ENCODE measurements around the gene UGT1A10. TPM values are rescaled to one million over a fixed set of nuclear protein-coding genes. Genes with fewer than 3 reads are reported as not detected.

UGT1A10 gene
- total RNA-seq, 1 experiment from 2014 or later: not detected

DNA sequence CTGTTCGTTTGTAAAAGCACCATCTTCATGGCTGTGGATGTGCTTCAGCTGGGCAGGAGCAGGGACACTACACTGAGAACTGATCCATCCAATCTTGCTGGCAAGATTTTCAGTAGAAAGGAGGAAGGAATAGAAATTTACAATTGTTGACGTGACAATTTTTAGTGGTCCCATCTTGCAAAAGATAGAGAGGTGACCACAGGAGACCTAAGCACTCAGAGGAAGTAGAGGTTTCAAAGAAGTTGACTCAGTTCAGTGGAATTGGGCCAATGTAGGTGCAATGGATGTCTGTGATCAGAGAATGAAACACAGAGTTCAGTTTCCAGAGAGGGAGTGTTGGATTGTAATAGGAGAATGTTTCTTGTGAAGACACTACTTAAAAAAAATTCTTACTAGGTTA is 77.9 kb downstream of the UGT1A10 start:
- TF ChIP-seq EGR1 (IDR thresholded peaks at IDR 0.05; ENCODE audit: low read depth) (no peak), ZFX (IDR thresholded peaks at IDR 0.05) (no peak), RAD21 (IDR thresholded peaks at IDR 0.05; ENCODE audit: low read depth) (no peak), FOSL1 (IDR thresholded peaks at IDR 0.05; ENCODE audit: low read depth) (no peak)
- H3K4me3 ChIP-seq (replicated peaks in 1 of 2; ENCODE audit: low read depth in 1 of 2, low read length in 2 of 2): no peak overlapping the region
- no peaks in the 10 kb centered on the region for H3K36me3 ChIP-seq (ENCODE audit: control insufficient read depth in 1 of 2, insufficient read depth in 2 of 2, low read length in 2 of 2)
- POLR2A ChIA-PET: no interaction called here
- DNase-seq (ENCODE audit: low read depth, low spot score) (no peak), ATAC-seq (no peak)
- BruUV-seq (replicated peaks): no TSS peak
- CTCF ChIA-PET: no interaction called here
- RAD21 ChIA-PET (ENCODE audit: low non-redundant PET in 1 of 2, low total read pairs in 2 of 2, uncharacterized antibody in 2 of 2, unreplicated experiment in 2 of 2): no interaction called here
- H3K9me3 ChIP-seq (ENCODE audit: control insufficient read depth in 1 of 2, insufficient read depth in 1 of 2, low read depth in 1 of 2, low read length in 2 of 2): no peaks in the 10 kb centered on the region
- no peak overlapping the region for H3K4me2 ChIP-seq (ENCODE audit: low read length)
- peaks cover 14% of the 10 kb centered on the region; the same call in 1 of the 2 replicates for H3K27me3 ChIP-seq (ENCODE audit: insufficient read depth, low read length)
- no peak overlapping the region for H3K9ac ChIP-seq (ENCODE audit: low read length)
- no peak overlapping the region for H3K27ac ChIP-seq (ENCODE audit: low read depth, low read length)
- no peaks in the 10 kb centered on the region for H3K4me1 ChIP-seq (ENCODE audit: control insufficient read depth in 1 of 2, insufficient read depth in 2 of 2, low read length in 2 of 2)
- intact Hi-C loops (cut with micrococcal nuclease): no loop called here
- H2AFZ ChIP-seq (ENCODE audit: low read depth, low read length, poor library complexity, severe bottlenecking): no peak overlapping the region
- H3K79me2 ChIP-seq (ENCODE audit: insufficient read depth, low read length): no peaks in the 10 kb centered on the region
- H4K20me1 ChIP-seq (ENCODE audit: insufficient read depth): no peaks in the 10 kb centered on the region
- no peaks in the 10 kb centered on the region for H3K9me2 ChIP-seq (ENCODE audit: insufficient read depth)

DNA sequence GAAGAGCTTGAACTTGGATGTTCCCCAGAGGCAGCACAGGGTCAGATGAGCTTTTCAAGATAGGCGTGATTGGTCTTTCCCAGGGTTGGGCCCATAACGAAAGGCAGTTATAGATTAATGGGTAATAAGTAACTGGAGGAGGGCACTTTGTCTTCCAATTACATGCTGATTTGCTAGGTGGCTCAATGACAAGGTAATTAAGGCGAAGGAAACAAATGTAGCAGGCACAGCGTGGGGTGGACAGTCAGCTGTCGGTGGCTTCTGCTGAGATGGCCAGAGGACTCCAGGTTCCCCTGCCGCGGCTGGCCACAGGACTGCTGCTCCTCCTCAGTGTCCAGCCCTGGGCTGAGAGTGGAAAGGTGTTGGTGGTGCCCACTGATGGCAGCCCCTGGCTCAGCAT is 82.3 kb downstream of the UGT1A10 start, which contains the start of gene UGT1A4:
Gene UGT1A4 (plus strand): TSS at position 185 of the 400 bp plus-strand sequence. CDS start 85 bp downstream, at position 270.
- Histone ChIP-seq H3K9me2 (ENCODE audit: insufficient read depth) (no peaks in the 10 kb centered on the region), H4K20me1 (ENCODE audit: insufficient read depth) (no peaks in the 10 kb centered on the region), H3K36me3 (ENCODE audit: control insufficient read depth in 1 of 2, insufficient read depth in 2 of 2, low read length in 2 of 2) (no peaks in the 10 kb centered on the region), H3K9ac (ENCODE audit: low read length) (no peak within 1 kb of the TSS), H3K27me3 (ENCODE audit: insufficient read depth, low read length) (peaks cover 14% of the 10 kb centered on the region; the same call in 1 of the 2 replicates), H3K4me3 (replicated peaks in 1 of 2; ENCODE audit: low read depth in 1 of 2, low read length in 2 of 2) (no peak within 1 kb of the TSS), H3K4me2 (ENCODE audit: low read length) (no peak within 1 kb of the TSS), H2AFZ (ENCODE audit: low read depth, low read length, poor library complexity, severe bottlenecking) (no peak within 1 kb of the TSS), H3K9me3 (ENCODE audit: control insufficient read depth in 1 of 2, insufficient read depth in 1 of 2, low read depth in 1 of 2, low read length in 2 of 2) (no peaks in the 10 kb centered on the region), H3K27ac (ENCODE audit: low read depth, low read length) (no peak within 1 kb of the TSS), H3K4me1 (ENCODE audit: control insufficient read depth in 1 of 2, insufficient read depth in 2 of 2, low read length in 2 of 2) (no peaks in the 10 kb centered on the region), H3K79me2 (ENCODE audit: insufficient read depth, low read length) (no peaks in the 10 kb centered on the region)
- POLR2A ChIA-PET: no interaction called here
- no TSS peak for BruUV-seq (replicated peaks)
- intact Hi-C loops (cut with micrococcal nuclease): no loop called here
- CTCF ChIA-PET: no interaction called here
- ATAC-seq (no peak), DNase-seq (ENCODE audit: low read depth, low spot score) (no peak)
- TF ChIP-seq EZH2phosphoT487 (IDR thresholded peaks at IDR 0.05; ENCODE audit: borderline replicate concordance): no peak
- TF ChIP-seq SRF (IDR thresholded peaks at IDR 0.05; ENCODE audit: low read depth): no peak
- TF ChIP-seq, protein P1, sequence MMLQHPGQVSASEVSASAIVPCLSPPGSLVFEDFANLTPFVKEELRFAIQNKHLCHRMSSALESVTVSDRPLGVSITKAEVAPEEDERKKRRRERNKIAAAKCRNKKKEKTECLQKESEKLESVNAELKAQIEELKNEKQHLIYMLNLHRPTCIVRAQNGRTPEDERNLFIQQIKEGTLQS (IDR thresholded peaks at IDR 0.05): no peak
- TF ChIP-seq SP1 (IDR thresholded peaks at IDR 0.05; ENCODE audit: low read depth): no peak
- TF ChIP-seq EGR1 (IDR thresholded peaks at IDR 0.05; ENCODE audit: low read depth): no peak
- TF ChIP-seq EZH2 (IDR thresholded peaks at IDR 0.05): no peak
- TF ChIP-seq FOSL1 (IDR thresholded peaks at IDR 0.05; ENCODE audit: low read depth): no peak
- TF ChIP-seq RAD21 (IDR thresholded peaks at IDR 0.05; ENCODE audit: low read depth): no peak
- TF ChIP-seq ZFX (IDR thresholded peaks at IDR 0.05): no peak
- TF ChIP-seq, protein P2, sequence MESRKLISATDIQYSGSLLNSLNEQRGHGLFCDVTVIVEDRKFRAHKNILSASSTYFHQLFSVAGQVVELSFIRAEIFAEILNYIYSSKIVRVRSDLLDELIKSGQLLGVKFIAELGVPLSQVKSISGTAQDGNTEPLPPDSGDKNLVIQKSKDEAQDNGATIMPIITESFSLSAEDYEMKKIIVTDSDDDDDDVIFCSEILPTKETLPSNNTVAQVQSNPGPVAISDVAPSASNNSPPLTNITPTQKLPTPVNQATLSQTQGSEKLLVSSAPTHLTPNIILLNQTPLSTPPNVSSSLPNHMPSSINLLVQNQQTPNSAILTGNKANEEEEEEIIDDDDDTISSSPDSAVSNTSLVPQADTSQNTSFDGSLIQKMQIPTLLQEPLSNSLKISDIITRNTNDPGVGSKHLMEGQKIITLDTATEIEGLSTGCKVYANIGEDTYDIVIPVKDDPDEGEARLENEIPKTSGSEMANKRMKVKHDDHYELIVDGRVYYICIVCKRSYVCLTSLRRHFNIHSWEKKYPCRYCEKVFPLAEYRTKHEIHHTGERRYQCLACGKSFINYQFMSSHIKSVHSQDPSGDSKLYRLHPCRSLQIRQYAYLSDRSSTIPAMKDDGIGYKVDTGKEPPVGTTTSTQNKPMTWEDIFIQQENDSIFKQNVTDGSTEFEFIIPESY (IDR thresholded peaks at IDR 0.05; ENCODE audit: extremely low read depth, insufficient replicate concordance, low read length): no peak
- no peak for TF ChIP-seq TCF7L2 (IDR thresholded peaks at IDR 0.05; ENCODE audit: borderline replicate concordance, extremely low read depth, insufficient read depth, insufficient read length)
- TF ChIP-seq YY1 (IDR thresholded peaks at IDR 0.05; ENCODE audit: extremely low read depth, insufficient replicate concordance, low read depth, low read length): no peak
- TF ChIP-seq ZNF274 (IDR thresholded peaks at IDR 0.05; ENCODE audit: low read depth, low read length): no peak
- TF ChIP-seq, protein P3, sequence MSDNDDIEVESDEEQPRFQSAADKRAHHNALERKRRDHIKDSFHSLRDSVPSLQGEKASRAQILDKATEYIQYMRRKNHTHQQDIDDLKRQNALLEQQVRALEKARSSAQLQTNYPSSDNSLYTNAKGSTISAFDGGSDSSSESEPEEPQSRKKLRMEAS (IDR thresholded peaks at IDR 0.05): no peak
- no peak for TF ChIP-seq CEBPB (IDR thresholded peaks at IDR 0.05; ENCODE audit: low read depth)
- no peak for TF ChIP-seq CBX3 (IDR thresholded peaks at IDR 0.05; ENCODE audit: low read depth)
- TF ChIP-seq SIN3A (IDR thresholded peaks at IDR 0.05; ENCODE audit: low read depth): no peak
- TF ChIP-seq POLR2A (IDR thresholded peaks at IDR 0.05; ENCODE audit: borderline replicate concordance, extremely low read depth, insufficient read depth, insufficient read length): no peak
- no peak for TF ChIP-seq ELF1 (IDR thresholded peaks at IDR 0.05; ENCODE audit: borderline replicate concordance, low read depth)
- no peak for TF ChIP-seq POLR2AphosphoS5 (IDR thresholded peaks at IDR 0.05; ENCODE audit: low read depth, low read length)
- RAD21 ChIA-PET (ENCODE audit: low non-redundant PET in 1 of 2, low total read pairs in 2 of 2, uncharacterized antibody in 2 of 2, unreplicated experiment in 2 of 2): no interaction called here

Measured in HCT116 (cell line).